GM12872 (cell line): ENCODE results near the gene CD7.

Experiments used
- TF ChIP-seq, protein P1 (sequence below): IDR thresholded peaks from 3 replicates; pipeline ENCODE4 v1.5.1; 2011; ENCODE audit warnings: low read depth, mild to moderate bottlenecking, low read length, moderate library complexity; ENCODE audit not compliant: insufficient read depth

The CD7 gene

DNA sequence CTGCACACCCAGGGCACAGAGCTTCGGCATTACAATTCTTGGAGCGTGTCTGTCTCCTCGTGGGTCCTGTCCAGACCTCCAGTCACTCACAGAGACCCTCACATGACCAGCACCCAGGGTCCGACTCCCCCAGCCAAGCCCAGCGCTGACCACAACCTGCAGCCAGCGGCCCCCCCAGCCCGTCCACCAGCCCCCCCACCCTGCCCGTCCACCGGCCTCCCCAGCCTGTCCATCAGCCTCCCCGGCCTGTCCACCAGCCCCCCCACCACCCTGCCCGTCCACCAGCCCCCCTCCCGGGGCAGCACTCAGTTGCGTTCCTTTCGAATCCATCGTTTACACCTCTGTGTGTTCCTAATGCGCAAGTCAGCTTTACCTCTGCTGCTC lies 10.3 kb upstream of the CD7 start:
- TF ChIP-seq, protein P1, sequence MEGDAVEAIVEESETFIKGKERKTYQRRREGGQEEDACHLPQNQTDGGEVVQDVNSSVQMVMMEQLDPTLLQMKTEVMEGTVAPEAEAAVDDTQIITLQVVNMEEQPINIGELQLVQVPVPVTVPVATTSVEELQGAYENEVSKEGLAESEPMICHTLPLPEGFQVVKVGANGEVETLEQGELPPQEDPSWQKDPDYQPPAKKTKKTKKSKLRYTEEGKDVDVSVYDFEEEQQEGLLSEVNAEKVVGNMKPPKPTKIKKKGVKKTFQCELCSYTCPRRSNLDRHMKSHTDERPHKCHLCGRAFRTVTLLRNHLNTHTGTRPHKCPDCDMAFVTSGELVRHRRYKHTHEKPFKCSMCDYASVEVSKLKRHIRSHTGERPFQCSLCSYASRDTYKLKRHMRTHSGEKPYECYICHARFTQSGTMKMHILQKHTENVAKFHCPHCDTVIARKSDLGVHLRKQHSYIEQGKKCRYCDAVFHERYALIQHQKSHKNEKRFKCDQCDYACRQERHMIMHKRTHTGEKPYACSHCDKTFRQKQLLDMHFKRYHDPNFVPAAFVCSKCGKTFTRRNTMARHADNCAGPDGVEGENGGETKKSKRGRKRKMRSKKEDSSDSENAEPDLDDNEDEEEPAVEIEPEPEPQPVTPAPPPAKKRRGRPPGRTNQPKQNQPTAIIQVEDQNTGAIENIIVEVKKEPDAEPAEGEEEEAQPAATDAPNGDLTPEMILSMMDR, result no peak

DNA sequence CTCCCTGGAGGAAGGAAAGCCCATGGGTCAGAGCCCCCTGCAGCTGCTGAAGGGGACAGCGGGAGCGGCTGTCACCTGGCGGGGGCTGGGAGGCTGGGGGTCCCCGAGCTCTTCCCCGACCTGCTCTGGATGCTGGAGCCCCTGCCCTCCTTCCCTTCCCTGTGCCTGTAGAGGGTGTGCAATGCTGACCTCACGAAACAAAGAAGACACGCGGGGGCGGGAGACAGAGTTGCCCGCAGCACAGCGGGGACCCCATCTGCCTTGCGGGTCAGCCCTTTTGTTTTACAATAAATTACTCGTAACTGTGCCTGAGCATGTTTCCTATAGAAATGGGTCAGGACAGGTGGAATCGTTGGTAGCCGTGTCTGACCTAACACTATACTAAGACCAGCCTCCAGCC lies 9.9 kb upstream of the CD7 start:
- TF ChIP-seq, protein P1, result no peak

DNA sequence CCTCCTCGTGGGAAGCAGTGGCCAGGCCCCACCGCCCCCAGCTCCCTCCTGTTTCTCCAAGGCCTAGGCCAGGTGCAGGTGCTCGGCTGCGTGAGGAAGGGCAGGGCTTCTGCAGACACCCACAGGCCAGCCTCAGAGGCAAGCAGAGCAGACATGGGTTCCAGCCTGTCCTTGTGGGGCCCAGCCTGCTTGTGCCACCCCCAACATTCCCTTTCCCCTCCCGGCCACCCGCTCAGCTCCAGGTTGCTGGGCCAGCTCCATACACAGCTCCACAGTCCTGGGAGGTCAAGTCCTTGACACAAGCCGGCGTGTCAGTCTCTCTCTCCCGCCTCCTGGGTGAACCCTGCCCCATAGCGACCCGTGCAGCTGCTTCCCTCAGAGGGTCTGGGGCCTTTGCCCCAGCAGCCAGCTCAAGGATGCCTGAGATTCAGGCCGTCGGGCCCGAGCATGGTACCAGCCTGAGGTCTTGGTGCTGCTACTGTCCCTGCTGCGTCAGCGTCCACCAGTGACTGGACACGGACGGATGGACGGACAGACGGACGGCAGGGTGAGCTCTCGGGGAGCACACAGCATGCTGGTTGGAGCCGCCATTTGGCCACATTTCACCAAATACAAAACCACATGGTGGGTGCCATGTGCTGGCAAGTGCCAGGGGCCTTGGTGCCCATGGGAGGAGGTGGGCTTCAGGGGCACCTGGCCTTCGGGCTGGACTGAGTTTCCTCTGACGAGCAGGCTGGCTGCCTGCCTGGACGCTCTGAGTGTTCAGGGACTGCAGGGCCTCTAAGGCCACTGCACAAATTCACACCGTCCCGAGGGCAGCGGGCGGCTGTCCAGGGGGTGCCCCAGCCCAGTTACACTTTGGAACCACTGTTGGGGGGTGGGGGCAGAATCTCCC lies 8.1 kb upstream of the CD7 start:
- TF ChIP-seq, protein P1, result no peak

DNA sequence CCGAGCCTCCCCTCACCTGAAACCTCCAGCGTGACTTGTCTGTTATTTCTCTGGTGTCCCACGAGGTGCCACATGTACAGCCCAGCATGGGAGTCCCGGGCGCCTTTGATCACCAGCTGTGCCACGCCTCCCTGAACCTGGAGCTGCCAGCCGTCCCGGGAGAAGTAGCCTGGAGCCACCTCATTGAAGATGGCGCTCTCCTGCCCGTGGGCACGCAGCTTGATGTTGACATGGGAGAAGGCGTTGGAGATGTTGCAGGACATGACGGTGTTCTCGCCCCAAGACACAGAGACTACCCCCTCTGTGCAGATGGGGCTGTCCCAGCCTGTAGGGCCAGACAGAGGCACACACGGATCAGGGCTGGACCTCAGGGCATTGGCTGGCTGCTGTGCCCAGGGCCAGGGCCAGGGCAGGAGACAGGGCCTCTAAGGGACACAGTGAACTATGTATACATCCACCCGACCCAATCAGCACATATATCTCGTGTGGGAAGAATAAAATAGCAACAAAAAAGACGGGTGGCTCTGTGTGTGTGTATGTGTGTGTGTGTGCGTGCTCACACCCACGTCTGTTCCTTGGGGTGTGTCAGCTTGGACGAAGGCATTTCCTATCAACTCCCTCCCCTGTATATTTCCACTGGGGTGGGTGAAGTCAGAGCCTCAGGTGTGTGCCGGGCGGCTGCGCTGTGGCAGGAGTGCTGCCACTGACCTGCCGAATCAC lies 7.3 kb upstream of the CD7 start:
- TF ChIP-seq, protein P1, result no peak

DNA sequence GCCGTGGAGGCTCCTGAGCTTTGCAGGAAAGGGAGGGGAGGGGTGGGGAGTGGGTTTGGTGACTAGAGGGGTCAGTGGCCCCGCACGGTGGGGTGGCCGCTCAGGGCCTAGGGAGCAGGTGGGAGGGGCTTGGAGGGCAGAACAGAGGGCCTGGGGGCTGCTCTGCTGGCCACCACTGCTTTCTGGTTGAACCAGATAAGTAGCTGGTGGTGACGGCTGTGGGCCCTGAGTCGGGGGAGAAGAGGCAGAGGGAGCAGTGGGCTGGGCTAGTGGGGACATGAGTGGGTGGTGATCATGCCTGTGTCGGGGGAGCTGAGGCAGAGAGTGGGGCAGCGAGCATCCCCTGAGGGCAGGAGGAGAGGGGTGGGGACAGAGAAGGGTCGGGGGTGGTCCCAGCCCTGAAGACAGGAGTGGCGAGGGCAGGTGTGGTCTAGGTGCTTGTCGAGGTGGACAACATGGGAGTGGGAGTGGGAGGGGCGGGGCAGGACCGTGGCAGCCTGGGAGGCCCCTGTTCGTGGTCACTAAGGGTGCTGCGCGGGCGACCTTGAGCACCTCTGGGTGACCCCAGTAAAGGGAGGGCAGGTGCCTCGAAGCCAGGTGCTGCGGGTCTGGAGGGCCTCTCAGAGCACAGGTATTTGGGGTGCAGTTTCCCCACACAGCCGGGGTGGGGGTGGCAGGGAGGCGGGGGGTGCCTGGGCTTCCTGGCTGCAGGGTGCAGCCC lies 6.3 kb upstream of the CD7 start:
- TF ChIP-seq, protein P1, result no peak

DNA sequence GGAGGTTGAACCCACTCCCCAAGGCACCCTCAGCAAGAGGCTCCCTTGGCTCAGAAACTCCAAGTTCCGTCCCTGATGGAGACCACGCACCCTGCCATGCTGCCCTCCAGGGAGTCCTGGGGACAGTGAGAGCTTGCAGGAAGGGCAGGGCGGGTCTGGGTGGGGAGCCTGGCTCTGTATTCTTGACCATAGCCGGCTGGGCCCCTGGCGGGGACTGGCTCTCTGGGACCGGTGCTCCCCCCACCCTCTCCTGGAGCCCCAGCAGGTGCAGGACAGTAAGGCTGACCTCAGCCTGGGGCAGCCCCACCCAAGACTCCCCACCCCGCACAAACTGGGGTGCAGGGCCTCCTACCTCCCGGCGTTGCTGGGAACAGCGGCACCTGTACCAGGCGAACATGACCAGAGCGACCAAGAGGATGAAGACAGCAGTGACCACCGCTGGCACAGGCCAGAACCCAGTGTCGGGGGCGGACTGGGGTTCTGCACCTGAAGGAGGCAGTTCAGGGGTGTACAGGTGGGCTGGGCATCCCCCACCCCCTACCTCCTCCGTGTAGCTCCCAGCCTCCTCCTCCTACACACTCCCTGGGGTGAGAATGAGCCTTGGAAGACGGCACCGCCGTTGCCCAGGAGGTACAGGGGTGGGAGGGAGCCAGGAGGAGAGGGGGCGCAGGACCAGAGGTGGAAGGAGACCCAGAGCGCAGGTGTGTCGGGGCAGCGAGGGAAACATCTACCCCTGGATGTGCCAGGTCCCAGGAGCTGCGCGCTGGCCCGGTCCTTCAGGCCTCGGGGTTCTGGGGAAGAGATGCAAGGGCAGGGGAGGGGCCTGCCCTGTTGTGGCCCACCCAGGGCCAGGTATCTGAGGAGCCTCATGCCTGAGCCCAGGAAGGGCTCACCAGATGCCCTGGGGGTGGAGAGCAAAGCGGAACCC lies 5.4 kb upstream of the CD7 start:
- TF ChIP-seq, protein P1, result no peak
